GM23338 (cell line): Measurements from ENCODE around the gene PALLD.

Experiments used
- CTCF ChIP-seq, 2 experiments: fragments of 200-600 bp in 1 of 2; sonication (generic) in 1 of 2; conservative IDR thresholded peaks; 2 replicates each; pipeline versions ENCODE4 v1.5.1 to v1.6.1; 2016 to 2017; ENCODE audit warnings: antibody characterized with exemption in 2 of 2, low read depth in 2 of 2, mild to moderate bottlenecking in 2 of 2, moderate library complexity in 1 of 2
- EZH2phosphoT487 ChIP-seq: fragments of 200-600 bp; sonication (generic); IDR thresholded peaks from one replicate; pipeline ENCODE4 v1.8.1; 2018; ENCODE audit warnings: antibody characterized with exemption; ENCODE audit not compliant: unreplicated experiment
- JUNB ChIP-seq: IDR thresholded peaks from one replicate; pipeline ENCODE4 v1.6.1; 2016; ENCODE audit warnings: antibody characterized with exemption; ENCODE audit not compliant: unreplicated experiment
- POLR2AphosphoS5 ChIP-seq: IDR thresholded peaks from 2 replicates; pipeline ENCODE4 v1.6.1; 2016; ENCODE audit warnings: antibody characterized with exemption, low read depth

- TF ChIP-seq CTCF (conservative IDR thresholded peaks at IDR 0.05; ENCODE audit: low read depth in 2 of 2) (no peak), JUNB (no peak), EZH2phosphoT487 (no peak), POLR2AphosphoS5 (no peak)
Observed at GRCh38 chr4:168574581-168575295, 77.9 kb downstream of the PALLD start.
